ENCODE results near the gene FMN2.
"Not testable (repeated sequence)": the region's sequence is repeated elsewhere in the genome, so short reads cannot be mapped to it uniquely, and the experiment has no call there.

Gene FMN2

GRCh38 chr1:240404286-240404685, 312.6 kb downstream of the FMN2 start:
- H3K4me3 ChIP-seq (ENCODE audit: low read depth, low read length), result no peak overlapping the region
- no peak for DNase-seq (ENCODE audit: low read depth)
- TF ChIP-seq CTCF (IDR thresholded peaks at IDR 0.05; ENCODE audit: control insufficient read depth, extremely low read depth, insufficient read depth), result no peak

GRCh38 chr1:240405751-240406150, 314.1 kb downstream of the FMN2 start:
- no peak for TF ChIP-seq CTCF (IDR thresholded peaks at IDR 0.05; ENCODE audit: control insufficient read depth, extremely low read depth, insufficient read depth)

GRCh38 chr1:240407407-240407806, 315.7 kb downstream of the FMN2 start:
- TF ChIP-seq CTCF (IDR thresholded peaks at IDR 0.05; ENCODE audit: control insufficient read depth, extremely low read depth, insufficient read depth), result no peak
- no peak for DNase-seq (ENCODE audit: low read depth)
- no peak overlapping the region for H3K4me3 ChIP-seq (ENCODE audit: low read depth, low read length)

More at GRCh38 chr1:240405751-240406150, 314.1 kb downstream of the FMN2 start:
- no peak for DNase-seq (ENCODE audit: low read depth)
- no peak overlapping the region for H3K4me3 ChIP-seq (ENCODE audit: low read depth, low read length)

GRCh38 chr1:240409615-240410014, 317.9 kb downstream of the FMN2 start:
- H3K4me3 ChIP-seq (ENCODE audit: low read depth, low read length), result no peak overlapping the region
- TF ChIP-seq CTCF (IDR thresholded peaks at IDR 0.05; ENCODE audit: control insufficient read depth, extremely low read depth, insufficient read depth), result no peak
- no peak for DNase-seq (ENCODE audit: low read depth)

- no peak overlapping the region for H3K4me3 ChIP-seq (ENCODE audit: low read depth, low read length)
- no peak for DNase-seq (ENCODE audit: low read depth)
- no peak for TF ChIP-seq CTCF (IDR thresholded peaks at IDR 0.05; ENCODE audit: control insufficient read depth, extremely low read depth, insufficient read depth)
Measured at GRCh38 chr1:240413732-240414131, 322.0 kb downstream of the FMN2 start.

GRCh38 chr1:240414237-240414636, 322.6 kb downstream of the FMN2 start:
- no peak for DNase-seq (ENCODE audit: low read depth)
- TF ChIP-seq CTCF (IDR thresholded peaks at IDR 0.05; ENCODE audit: control insufficient read depth, extremely low read depth, insufficient read depth), result no peak
- H3K4me3 ChIP-seq (ENCODE audit: low read depth, low read length), result no peak overlapping the region

GRCh38 chr1:240415011-240415410, 323.3 kb downstream of the FMN2 start:
- not testable (repeated sequence) for H3K4me3 ChIP-seq (ENCODE audit: low read depth, low read length); DNase-seq (ENCODE audit: low read depth)

All from LNCaP clone FGC (cell line).